Endothelial cell of umbilical vein (primary cell): ENCODE measurements around the gene IGFL4.
A peak's percentile ranks its signal among the peaks of the same experiment; 100 is the strongest.

ENCODE experiments used
- CTCF ChIP-seq, 2 donors: IDR thresholded peaks; 1 replicate in 1 of 2; 2 replicates in 1 of 2; pipeline ENCODE4 v1.5.1; 2011; ENCODE audit warnings: low read length in 2 of 2, mild to moderate bottlenecking in 2 of 2, moderate library complexity in 2 of 2, control low read depth in 1 of 2, inconsistent platforms in 1 of 2, low read depth in 1 of 2; ENCODE audit not compliant: insufficient read depth in 1 of 2; ENCODE audit errors: extremely low read depth in 1 of 2
- EZH2 ChIP-seq: IDR thresholded peaks from 2 replicates; pipeline ENCODE4 v1.6.1; 2012; ENCODE audit warnings: borderline replicate concordance, low read depth, mild to moderate bottlenecking, moderate library complexity, low read length, inconsistent platforms; ENCODE audit not compliant: severe bottlenecking
- FOS ChIP-seq: IDR thresholded peaks from 2 replicates; pipeline ENCODE4 v1.6.1; 2011; ENCODE audit warnings: mild to moderate bottlenecking, low read length, moderate library complexity, borderline replicate concordance; ENCODE audit not compliant: insufficient read depth
- GATA2 ChIP-seq: IDR thresholded peaks from 2 replicates; pipeline ENCODE4 v1.7.0; 2011; ENCODE audit warnings: low read depth, mild to moderate bottlenecking, moderate library complexity, mixed read lengths, low read length; ENCODE audit not compliant: insufficient read length, insufficient read depth
- JUN ChIP-seq: IDR thresholded peaks from 2 replicates; pipeline ENCODE4 v1.6.1; 2011; ENCODE audit warnings: borderline replicate concordance, low read depth; ENCODE audit not compliant: insufficient read length, insufficient read depth
- MAX ChIP-seq: IDR thresholded peaks from 2 replicates; pipeline ENCODE4 v1.6.1; 2011; ENCODE audit not compliant: insufficient read depth, insufficient read length
- MYC ChIP-seq: IDR thresholded peaks from one replicate; pipeline ENCODE4 v1.6.1; 2011; ENCODE audit warnings: mild to moderate bottlenecking, low read depth, low read length
- POLR2A ChIP-seq: IDR thresholded peaks from 2 replicates; pipeline ENCODE4 v1.6.1; 2012; ENCODE audit warnings: low read depth, mild to moderate bottlenecking, control low read depth, low read length
- POLR2AphosphoS5 ChIP-seq: IDR thresholded peaks from 2 replicates; pipeline ENCODE4 v1.6.1; 2012; ENCODE audit warnings: low read depth, mild to moderate bottlenecking, control low read depth, low read length, moderate library complexity; ENCODE audit not compliant: insufficient read depth

- TF ChIP-seq CTCF (IDR thresholded peaks at IDR 0.05; ENCODE audit: extremely low read depth in 1 of 2, insufficient read depth in 1 of 2, low read depth in 1 of 2, low read length in 2 of 2) (no peak), POLR2AphosphoS5 (no peak), JUN (no peak), POLR2A (no peak), EZH2 (no peak), FOS (no peak), MYC (no peak), MAX (no peak), GATA2 (peak; percentile 26)
Measured at GRCh38 chr19:46040952-46041500, at the start of gene IGFL4.
